GM18951 (cell line): Measurements from ENCODE around the gene ITLN1.
A peak's percentile ranks its signal among the peaks of the same experiment; 100 is the strongest.

Experiments
- POLR2A ChIP-seq: IDR thresholded peaks from 4 replicates; pipeline ENCODE4 v1.6.1; 2011; ENCODE audit warnings: mild to moderate bottlenecking; ENCODE audit not compliant: insufficient read length, insufficient read depth; ENCODE audit errors: extremely low read depth
- in situ Hi-C: fragments of 300-500 bp; cut with MboI; formaldehyde crosslinking; loops from one replicate; pipeline ENCODE4 v1.12.0; 2022; ENCODE audit warnings: low sequenced_read_pairs, mixed read lengths, inconsistent platforms; ENCODE audit not compliant: unreplicated experiment

ITLN1 gene

DNA sequence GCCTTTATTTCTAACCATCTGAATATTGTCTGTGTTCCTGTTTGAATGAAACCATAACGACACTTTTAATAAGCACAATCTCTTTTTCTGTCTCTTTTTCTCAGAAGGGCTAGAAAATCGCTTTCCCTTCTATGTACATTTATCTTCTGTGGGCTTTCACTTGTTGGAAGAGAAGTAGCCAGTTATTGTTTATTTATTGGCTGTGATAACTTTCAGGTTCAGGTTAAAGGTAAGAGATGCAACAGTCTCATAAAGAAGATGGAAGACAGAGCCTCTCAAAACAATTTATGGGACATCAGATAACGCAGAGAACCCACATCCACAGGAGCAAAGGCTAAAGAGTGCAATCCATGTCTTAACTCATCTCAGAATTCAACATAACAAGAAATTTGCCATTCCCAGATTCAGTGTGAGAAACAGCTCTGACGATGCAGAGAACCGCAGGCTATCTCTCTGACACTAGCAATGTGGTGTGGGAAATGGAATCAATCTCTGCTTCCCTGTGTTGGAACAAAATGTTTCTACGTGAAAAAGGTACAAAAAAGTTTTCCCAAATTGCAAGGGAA is 18.2 kb downstream of the ITLN1 start:
- in situ Hi-C loops: no loop called here
- TF ChIP-seq POLR2A: no peak

DNA sequence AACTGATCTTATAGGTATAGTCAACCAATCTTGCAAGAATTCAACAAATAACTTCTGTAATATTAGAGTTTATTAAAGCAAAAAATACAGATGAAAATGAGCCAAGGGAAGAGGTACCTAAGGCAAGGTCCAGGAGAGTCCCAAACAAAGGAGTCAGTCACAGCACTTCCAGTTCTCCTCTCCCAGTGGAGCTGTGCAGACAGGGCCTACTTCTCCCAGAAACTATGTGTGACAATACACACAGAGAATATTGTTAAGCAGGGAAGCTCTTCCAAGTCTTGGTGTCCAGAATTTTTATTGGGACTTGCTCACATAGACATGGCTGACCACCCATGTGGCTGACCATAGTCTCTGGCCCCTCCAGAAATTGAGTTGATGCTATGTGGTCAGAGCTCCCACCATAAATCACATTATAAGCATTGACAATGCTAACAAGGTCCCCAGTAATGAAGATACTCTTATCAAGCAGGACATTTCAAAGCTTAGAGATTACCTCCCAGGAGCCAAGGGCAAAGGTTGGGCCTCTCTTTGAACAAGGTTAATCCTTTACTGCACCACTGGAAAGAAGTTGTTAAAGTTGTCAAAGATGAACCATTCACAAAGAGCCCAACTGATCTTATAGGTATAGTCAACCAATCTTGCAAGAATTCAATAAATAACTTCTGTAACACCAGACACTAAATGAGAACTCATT is 18.8 kb downstream of the ITLN1 start:
- TF ChIP-seq POLR2A: no peak
- in situ Hi-C loops: no loop called here

DNA sequence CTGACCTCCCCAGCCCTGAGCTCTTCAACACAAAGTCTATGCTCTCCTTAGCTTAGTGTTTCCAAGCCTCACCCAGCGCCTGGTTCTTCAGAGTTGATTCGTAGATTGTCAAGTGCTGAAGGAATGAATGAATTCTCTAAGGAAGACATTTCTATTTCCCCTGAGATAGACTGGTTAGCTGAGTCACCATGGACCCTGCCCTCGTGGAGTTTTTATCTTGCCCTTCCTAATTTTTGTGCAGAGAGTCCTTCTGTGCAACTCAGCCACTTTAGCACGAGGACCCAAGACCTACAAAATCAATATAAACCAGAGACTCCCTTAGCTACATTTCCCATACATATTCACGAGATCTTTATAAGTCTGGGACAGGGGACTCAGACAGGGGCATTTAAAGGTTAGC is 19.6 kb downstream of the ITLN1 start:
- in situ Hi-C loops: no loop called here
- TF ChIP-seq POLR2A: no peak

DNA sequence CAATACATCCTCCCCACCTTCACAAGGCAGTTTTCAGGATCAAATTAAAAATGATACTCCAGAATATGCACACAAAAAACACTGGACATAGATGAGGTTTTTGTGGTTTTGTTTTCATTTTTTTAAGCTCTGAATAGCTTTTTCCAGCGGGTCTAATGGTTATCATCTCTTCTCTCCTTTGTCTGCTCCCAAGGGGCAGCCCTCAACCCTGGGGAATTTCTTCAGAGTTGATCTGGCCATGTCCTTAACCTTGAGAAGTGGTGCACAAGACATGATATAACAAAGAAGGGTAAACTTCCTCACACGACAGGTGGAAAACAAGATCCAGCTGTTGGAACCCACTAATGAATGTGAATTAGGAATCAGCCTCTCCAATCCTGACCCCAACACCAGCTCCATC is 20.8 kb downstream of the ITLN1 start:
- no peak for TF ChIP-seq POLR2A
- in situ Hi-C loops: no loop called here

DNA sequence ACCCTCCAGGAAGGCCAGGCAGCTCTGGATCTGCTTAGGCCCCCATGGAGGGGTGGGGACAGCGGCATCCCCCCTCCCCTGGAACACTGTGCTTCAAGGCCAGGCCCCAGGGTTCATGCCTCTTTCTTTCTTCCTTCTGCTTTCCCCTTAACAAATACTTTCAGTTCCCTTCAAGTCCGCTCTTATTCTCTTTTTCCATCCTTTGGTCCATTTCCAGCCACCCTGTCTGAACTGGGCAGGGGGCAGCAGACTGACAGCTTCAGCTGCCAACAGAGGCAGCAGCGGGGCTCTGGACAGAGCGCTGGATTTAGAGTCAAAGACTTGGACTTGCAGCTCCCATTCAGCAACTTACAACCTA is 21.2 kb downstream of the ITLN1 start:
- TF ChIP-seq POLR2A: no peak
- in situ Hi-C loops: no loop called here

DNA sequence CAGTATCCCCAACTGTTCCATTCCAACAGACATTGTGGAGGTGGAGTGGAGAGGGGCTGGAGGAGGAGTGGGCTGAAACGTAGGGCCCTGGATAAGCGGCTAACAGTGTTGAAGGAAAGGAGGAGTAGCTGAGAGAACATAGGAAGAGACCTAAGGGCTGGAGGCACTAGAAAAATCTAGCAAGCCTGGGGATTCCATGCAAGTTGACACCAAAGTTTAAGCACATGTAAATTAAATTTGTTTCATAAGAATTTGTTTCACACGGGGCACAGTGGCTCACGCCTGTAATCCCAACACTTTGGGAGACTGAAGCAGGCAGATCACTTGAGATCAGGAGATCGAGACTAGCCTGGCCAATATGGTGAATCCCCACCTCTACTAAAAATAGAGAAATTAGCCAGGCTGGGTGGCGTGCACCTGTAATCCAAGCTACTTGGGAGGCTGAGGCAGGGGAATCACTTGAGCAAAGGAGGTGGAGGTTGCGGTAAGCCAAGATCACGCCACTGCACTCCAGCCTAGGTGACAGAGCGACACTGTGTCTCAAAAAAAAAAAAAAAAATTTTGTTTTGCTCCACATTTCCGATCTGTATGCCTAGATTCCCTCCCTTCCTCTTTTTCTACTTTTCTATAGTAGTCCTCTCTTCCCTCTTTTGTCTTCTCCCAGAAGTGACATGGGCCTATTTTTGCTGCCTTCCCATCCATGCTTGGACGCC is 21.8 kb downstream of the ITLN1 start:
- TF ChIP-seq POLR2A: no peak
- in situ Hi-C loops: no loop called here

DNA sequence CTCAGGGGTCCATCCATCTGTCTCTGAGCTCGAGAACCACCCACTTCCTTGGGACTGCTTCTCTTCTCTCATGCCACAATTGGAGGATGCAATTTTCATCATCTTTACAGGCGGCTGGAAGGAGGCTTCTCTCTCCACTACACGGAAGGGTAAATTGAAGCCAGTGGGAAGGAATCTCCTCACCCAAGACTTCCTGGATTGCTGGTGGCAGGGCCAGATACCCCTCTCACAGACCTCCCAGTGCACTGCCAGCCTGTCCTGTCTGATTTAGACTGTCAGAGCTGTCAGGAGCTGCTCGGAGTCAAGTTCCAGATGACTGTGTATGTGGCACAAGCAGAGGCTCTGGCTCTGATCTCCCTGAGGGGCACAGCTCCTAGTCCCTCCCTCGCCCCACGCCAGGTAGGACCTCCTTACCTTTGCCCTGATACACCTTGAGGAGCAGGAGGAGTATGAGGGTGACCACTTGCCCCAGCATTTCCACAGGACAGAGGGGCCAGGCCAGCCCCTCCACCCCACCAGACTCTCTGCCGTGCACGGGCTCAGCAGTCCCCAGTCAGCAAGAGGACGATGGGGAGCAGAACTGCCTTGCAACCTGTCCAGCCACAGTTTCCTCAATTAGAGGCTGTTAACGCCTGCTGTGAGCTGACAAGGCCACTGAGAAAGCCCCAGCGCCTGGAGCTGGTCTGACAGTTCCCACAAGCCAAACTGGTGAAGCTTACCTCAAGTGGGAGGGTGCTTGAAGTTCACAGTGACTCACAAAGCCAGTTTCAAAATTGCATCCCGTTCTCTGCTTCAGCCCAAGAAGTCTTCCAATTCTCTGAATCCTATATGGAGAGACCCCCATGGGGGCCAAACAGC is 22.5 kb downstream of the ITLN1 start, which contains the start of gene CD244:
Gene CD244 (minus strand): TSS at position 685 of the 858 bp plus-strand sequence. CDS start 210 bp downstream, at position 475.
- in situ Hi-C loops: no loop called here
- TF ChIP-seq POLR2A: peak; percentile 40

DNA sequence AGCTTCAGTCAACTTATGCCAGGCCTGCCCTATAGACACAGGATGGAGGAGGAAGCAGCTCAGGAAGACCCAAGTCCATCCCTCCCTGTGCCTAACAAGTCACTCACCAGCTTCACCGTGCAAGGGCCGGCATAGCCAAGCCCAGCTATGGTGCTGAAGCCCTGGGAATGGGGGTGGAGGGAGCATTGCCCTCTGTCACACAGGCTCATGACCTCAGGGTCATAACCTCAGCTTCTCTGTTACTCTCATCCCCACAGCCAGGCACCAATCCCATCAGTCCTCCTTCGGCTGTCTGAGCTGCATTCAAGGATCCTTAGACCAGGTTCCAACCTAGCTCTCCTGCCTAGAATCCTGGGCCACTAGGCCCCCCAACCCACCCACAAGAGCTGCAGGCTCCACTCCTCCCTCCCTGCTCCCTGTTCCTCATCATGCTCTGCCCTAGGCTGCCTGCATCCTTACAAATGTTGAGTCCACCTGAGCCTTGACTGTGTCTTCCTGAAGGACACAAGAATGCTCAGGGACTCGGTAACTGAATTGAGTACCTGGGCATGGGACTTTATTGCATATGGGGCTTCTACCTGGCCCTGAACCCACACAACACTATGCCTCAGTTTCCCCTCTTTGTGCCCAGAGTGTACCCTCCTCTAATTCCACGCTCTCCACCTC is 24.0 kb downstream of the ITLN1 start:
- TF ChIP-seq POLR2A: no peak
- in situ Hi-C loops: no loop called here

DNA sequence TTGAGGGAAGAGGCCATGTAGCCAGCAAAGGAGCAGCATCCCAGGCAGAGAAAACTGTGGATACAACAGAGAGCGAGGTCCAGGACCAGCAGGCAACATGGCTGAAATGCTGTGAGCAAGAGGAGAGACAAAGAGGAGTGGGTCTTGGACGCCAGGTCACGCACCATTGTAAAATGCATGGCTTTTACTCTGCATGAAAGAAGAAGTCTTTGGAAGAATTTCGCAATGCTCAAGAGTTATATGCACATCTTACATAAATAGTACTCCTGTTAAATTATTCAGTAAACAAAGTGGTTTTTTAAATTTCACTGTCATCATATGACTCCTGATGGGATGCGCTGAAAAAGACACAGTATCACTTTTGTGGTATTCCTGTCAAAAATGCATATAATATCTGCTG is 25.8 kb downstream of the ITLN1 start:
- in situ Hi-C loops: no loop called here
- no peak for TF ChIP-seq POLR2A

DNA sequence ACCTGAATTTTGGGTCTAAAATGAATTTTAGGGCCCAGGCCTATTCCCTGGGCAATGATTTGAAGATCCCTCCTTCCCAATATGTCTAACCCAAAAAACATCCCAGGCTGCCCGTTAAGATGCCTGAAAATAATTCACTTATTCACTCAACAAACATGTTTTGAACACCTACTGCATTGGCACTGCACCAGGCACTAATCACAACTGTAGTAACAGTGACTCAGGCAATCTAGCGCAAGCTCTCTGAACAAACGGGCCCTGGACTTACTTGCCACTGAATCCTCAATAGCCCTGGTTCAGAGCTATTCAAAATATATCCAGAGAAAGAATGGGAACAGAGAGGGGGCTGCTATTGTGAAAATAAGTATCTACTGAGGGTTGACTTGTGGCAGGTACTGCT is 26.5 kb downstream of the ITLN1 start:
- in situ Hi-C loops: no loop called here
- no peak for TF ChIP-seq POLR2A

DNA sequence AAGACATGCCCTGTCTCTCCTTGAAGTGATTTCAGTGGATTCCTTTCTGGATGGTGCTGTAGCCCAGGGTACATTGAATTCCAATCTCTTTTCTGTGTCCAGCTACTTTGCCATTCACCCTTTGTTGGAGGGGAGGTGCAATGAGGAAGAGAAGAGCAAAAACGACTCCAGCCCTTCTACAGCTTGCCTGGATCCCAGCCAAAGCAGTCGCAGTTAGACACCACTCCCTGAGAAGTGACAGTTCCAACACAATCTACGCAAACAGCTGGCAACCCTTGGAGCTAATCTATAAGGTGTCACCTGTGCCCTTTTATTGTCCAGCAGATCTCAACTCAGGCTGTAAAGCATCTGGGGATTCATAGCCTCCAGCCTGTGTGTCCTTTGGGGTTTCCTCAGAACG is 26.9 kb downstream of the ITLN1 start:
- in situ Hi-C loops: no loop called here
- no peak for TF ChIP-seq POLR2A

DNA sequence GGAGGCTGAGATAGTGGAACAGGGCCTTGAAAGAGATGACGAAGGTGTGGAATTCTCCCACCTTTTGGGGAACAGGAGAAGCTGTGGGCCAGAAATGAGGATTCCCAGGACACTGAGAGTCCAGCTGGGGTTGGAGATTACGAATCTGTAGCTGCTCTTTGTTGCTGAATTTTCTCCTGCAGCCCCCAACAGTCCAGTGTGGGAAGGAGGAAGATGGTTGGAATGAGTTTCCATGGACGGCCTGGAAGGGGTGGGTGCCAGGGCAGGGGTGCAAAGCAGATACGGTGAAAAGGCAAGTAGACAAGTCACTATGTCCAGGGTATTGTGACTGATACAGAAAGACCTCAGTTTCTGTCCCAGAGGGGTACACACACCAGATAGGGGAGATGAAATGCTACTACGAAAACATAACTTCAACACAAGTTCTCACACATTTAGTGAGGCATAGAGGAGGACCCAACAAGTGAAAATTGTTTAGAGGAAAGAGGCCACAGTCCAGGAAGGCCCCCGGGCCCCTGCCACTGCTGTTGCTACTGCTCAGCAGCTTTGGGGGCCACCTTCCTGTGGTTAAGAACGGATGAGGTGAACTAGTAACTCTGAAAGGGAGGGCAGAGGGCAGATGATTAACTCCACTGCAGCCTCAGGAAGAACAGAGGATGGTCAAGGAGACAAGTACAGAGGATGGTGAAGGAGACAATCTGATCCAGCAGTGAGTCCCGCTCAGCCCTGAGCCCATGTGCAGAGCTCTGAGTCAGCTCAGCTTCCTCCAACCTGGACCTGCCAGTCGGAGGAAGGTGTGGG is 29.6 kb downstream of the ITLN1 start:
- in situ Hi-C loops: no loop called here
- TF ChIP-seq POLR2A: peak; percentile 40

DNA sequence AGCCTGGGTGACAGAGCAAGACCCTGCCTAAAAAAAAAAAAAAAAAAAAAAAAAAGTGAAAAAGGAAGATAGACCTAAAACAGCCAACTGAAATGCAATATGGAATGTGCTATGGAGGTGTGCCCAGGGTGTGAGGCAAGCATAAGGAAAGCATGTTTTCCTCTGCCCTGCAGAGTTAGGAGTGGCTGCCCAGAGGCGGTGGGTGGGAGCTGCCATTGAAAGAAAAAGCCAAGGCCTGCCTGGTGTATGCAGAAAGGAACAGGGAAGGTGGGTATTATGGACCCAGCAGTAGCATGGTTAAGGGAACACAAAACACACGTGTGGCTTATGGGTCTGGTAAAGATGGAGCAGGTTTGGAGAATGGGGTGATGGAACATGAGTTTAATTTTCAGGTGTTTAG is 31.2 kb downstream of the ITLN1 start:
- in situ Hi-C loops: no loop called here
- no peak for TF ChIP-seq POLR2A
